Hepatocyte (in vitro differentiated cells): Measurements from ENCODE around the gene RCAN2. TPM values are rescaled to one million over a fixed set of nuclear protein-coding genes. Genes with fewer than 3 reads are reported as not detected.

Experiments used
- DNase-seq: peaks from one replicate; pipeline ENCODE4 v3.0.0-alpha.2; 2016; ENCODE audit warnings: low spot score
- H2AFZ ChIP-seq: fragments of 200-600 bp; sonication (generic); 2 replicates; pipeline ENCODE4 v1.6.0; 2016; ENCODE audit warnings: antibody characterized with exemption, mild to moderate bottlenecking
- H3K27ac ChIP-seq: fragments of 200-600 bp; sonication (generic); 2 replicates; pipeline ENCODE4 v1.5.1; 2016; ENCODE audit warnings: mild to moderate bottlenecking
- H3K27me3 ChIP-seq: fragments of 200-600 bp; sonication (generic); 2 replicates; pipeline ENCODE4 v1.6.1; 2016
- H3K36me3 ChIP-seq: fragments of 200-600 bp; sonication (generic); replicated peaks from 2 replicates; pipeline ENCODE4 v1.5.1; 2016; ENCODE audit warnings: low read depth; ENCODE audit not compliant: insufficient read depth
- H3K4me1 ChIP-seq: fragments of 200-600 bp; sonication (generic); 2 replicates; pipeline ENCODE4 v1.5.1; 2016; ENCODE audit warnings: mild to moderate bottlenecking, moderate library complexity; ENCODE audit not compliant: insufficient read depth
- H3K4me2 ChIP-seq: fragments of 200-600 bp; sonication (generic); 2 replicates; pipeline ENCODE4 v1.6.0; 2016
- H3K4me3 ChIP-seq: fragments of 200-600 bp; sonication (generic); 2 replicates; pipeline ENCODE4 v1.5.1; 2016; ENCODE audit warnings: mild to moderate bottlenecking
- H3K79me2 ChIP-seq: fragments of 200-600 bp; sonication (generic); 2 replicates; pipeline ENCODE4 v1.6.0; 2017; ENCODE audit warnings: mild to moderate bottlenecking
- H3K9me2 ChIP-seq: fragments of 200-600 bp; sonication (generic); replicated peaks from 2 replicates; pipeline ENCODE4 v1.6.0; 2017; ENCODE audit warnings: mild to moderate bottlenecking; ENCODE audit not compliant: insufficient read depth
- H3K9me3 ChIP-seq: fragments of 200-600 bp; sonication (generic); 2 replicates; pipeline ENCODE4 v1.5.1; 2016; ENCODE audit warnings: low read depth, mild to moderate bottlenecking
- H4K20me1 ChIP-seq: fragments of 200-600 bp; sonication (generic); 2 replicates; pipeline ENCODE4 v1.6.0; 2016; ENCODE audit warnings: mild to moderate bottlenecking; ENCODE audit not compliant: insufficient read depth, poor library complexity, severe bottlenecking
- CTCF ChIP-seq: fragments of 200-600 bp; sonication (generic); IDR thresholded peaks from 2 replicates; pipeline ENCODE4 v1.5.1; 2016; ENCODE audit warnings: antibody characterized with exemption, mild to moderate bottlenecking; ENCODE audit not compliant: poor library complexity
- EZH2 ChIP-seq: fragments of 200-600 bp; sonication (generic); IDR thresholded peaks from 2 replicates; pipeline ENCODE4 v1.6.1; 2016; ENCODE audit warnings: antibody characterized with exemption, mild to moderate bottlenecking, borderline replicate concordance
- EZH2phosphoT487 ChIP-seq: fragments of 200-600 bp; sonication (generic); IDR thresholded peaks from one replicate; pipeline ENCODE4 v1.6.1; 2018; ENCODE audit warnings: antibody characterized with exemption, mild to moderate bottlenecking, low read depth, moderate library complexity; ENCODE audit not compliant: unreplicated experiment, severe bottlenecking
- WGBS: methylation state at CpG from one replicate; pipeline ENCODE4 v1.1.6; 2016; ENCODE audit warnings: low lambda C conversion rate; ENCODE audit errors: missing lambda C conversion rate; 5-methylcytosine and 5-hydroxymethylcytosine counted together
- polyA plus RNA-seq: library from polyadenylated mRNA; unstranded; fragments of >200 nt; fragmentation: Nextera tagmentation; extraction: Ambion mirVana; gene quantifications from 2 replicates; pipeline ENCODE4 v1.2.1, GENCODE V29; 2016
- total RNA-seq: library from RNA; depleted of rRNA; stranded (reverse); fragments of >200 nt; gene quantifications from 2 replicates; pipeline ENCODE4 v1.2.3, GENCODE V29; 2014

Gene RCAN2
- total and polyA plus RNA-seq, 2 experiments from 2014 or later: 5.0 to 6.6 TPM

- Histone ChIP-seq H3K79me2 (no peaks in the 10 kb centered on the region), H3K27ac (no peak overlapping the region)
Measured at GRCh38 chr6:46521464-46521971, 30.3 kb upstream of the RCAN2 start.

DNA sequence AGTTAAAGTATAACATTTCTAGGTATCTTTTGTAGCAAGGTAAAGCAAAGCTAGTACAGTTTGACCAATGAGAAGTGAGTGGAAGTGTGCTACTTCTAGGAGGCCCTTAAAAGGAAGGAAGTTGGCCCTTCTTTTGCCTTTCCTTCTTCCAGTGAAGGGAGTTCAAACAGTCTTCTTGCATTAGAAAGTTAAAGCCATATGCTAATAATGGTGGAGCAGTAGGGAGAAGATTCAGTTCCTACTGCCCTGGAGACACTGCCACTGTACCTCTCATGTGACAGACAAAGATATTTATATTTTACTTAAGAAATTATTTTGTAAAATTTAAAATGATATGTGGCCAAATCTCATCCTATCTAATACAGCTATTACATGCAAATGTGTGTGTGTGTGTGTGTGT lies 26.0 kb upstream of the RCAN2 start:
- Histone ChIP-seq H3K27me3 (no peaks in the 10 kb centered on the region), H4K20me1 (no peaks in the 10 kb centered on the region), H3K27ac (no peak overlapping the region), H3K4me1 (peaks cover 3% of the 10 kb centered on the region), H3K9me3 (no peaks in the 10 kb centered on the region), H2AFZ (no peak overlapping the region), H3K4me2 (no peak overlapping the region), H3K36me3 (no peaks in the 10 kb centered on the region), H3K4me3 (no peak overlapping the region), H3K9me2 (no peaks in the 10 kb centered on the region), H3K79me2 (no peaks in the 10 kb centered on the region)
- TF ChIP-seq EZH2 (no peak), CTCF (no peak), EZH2phosphoT487 (no peak)
- no peak for DNase-seq

More at GRCh38 chr6:46521464-46521971, 30.3 kb upstream of the RCAN2 start:
- no peak for TF ChIP-seq EZH2
- TF ChIP-seq EZH2phosphoT487: no peak
- TF ChIP-seq CTCF: no peak
- Histone ChIP-seq H3K36me3 (no peaks in the 10 kb centered on the region), H3K9me3 (no peaks in the 10 kb centered on the region), H3K4me3 (no peak overlapping the region), H3K27me3 (no peaks in the 10 kb centered on the region), H3K9me2 (no peaks in the 10 kb centered on the region), H3K4me2 (no peak overlapping the region), H3K4me1 (peaks cover 3% of the 10 kb centered on the region), H4K20me1 (no peaks in the 10 kb centered on the region), H2AFZ (no peak overlapping the region)
- DNase-seq: no peak

GRCh38 chr6:46513533-46513932 lies 22.3 kb upstream of the RCAN2 start:
- 87% methylated on average over 2 of the region's 2 CpGs for WGBS
- TF ChIP-seq EZH2phosphoT487: no peak
- TF ChIP-seq EZH2: no peak
- no peak for TF ChIP-seq CTCF
- H3K36me3 ChIP-seq: no peaks in the 10 kb centered on the region

DNA sequence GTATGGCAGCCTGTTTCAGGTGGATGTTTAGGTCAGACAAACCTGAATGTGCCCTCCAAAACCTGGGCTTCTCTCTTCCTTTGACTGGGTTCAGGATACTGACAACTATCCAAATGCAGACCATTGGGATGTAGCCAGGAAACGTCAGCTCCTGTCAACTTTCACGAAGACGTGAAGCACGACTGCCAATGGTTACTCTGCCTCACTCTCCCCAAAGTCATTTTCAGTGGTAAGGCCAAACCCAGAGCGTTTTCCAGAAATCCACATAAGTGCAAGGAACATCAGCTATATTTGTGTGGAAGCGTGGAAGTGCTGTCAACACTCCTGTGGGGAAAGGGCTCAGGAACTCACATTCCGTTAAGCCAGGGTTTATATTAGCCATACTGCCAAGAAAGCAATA lies 20.1 kb upstream of the RCAN2 start:
- no peak overlapping the region for H3K27ac ChIP-seq
- no peak overlapping the region for H2AFZ ChIP-seq
- H3K4me3 ChIP-seq: no peak overlapping the region
- WGBS: 92% methylated on average over 7 of the region's 7 CpGs
- no peaks in the 10 kb centered on the region for H3K4me1 ChIP-seq
- TF ChIP-seq EZH2phosphoT487 (no peak), CTCF (no peak), EZH2 (no peak)
- H3K9me2 ChIP-seq: no peaks in the 10 kb centered on the region
- H4K20me1 ChIP-seq: no peaks in the 10 kb centered on the region
- no peak overlapping the region for H3K4me2 ChIP-seq
- DNase-seq: no peak
- H3K36me3 ChIP-seq: no peaks in the 10 kb centered on the region
- H3K9me3 ChIP-seq: no peaks in the 10 kb centered on the region
- no peaks in the 10 kb centered on the region for H3K27me3 ChIP-seq
- no peaks in the 10 kb centered on the region for H3K79me2 ChIP-seq

More at GRCh38 chr6:46513533-46513932, 22.3 kb upstream of the RCAN2 start:
- no peaks in the 10 kb centered on the region for H3K9me3 ChIP-seq
- peaks cover 3% of the 10 kb centered on the region for H3K4me1 ChIP-seq
- H3K4me3 ChIP-seq: no peak overlapping the region
- H3K79me2 ChIP-seq: no peaks in the 10 kb centered on the region
- H3K27me3 ChIP-seq: no peaks in the 10 kb centered on the region
- H4K20me1 ChIP-seq: no peaks in the 10 kb centered on the region
- no peak for DNase-seq
- H2AFZ ChIP-seq: no peak overlapping the region
- no peak overlapping the region for H3K27ac ChIP-seq
- H3K4me2 ChIP-seq: no peak overlapping the region
- no peaks in the 10 kb centered on the region for H3K9me2 ChIP-seq
